ENCODE data around the gene RXRA. TPM values are rescaled to one million over a fixed set of nuclear protein-coding genes. Genes with fewer than 3 reads are reported as not detected.

The RXRA gene
- total RNA-seq, 1 donor from 2014 or later = 22.8 TPM

DNA sequence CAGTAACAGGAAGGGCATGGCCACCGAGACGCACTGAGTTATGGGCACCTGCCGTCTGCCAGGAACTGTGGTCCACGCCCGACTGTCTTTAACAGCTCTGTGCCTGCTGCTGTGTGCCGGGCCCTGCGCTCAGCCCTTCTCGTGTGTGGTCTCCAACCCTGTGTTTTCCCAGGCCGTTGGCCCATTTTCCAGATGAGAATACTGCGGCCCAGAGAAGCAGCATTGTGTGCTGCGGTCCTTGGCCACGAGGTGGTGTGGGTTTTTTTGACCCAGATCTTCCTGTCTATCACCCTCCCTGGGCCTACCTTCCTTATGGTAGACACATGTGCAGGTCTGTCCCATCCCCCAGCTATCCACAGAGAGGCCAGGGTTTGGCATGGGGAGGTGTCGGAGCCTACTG is 47.0 kb downstream of the RXRA start:
- DNase-seq (ENCODE audit: low spot score) = no peak
- no peaks in the 10 kb centered on the region for H3K9me3 Mint-ChIP-seq
- H3K27ac Mint-ChIP-seq = no peak overlapping the region
- no peak overlapping the region for H3K4me3 Mint-ChIP-seq (ENCODE audit: low read depth)
- H3K36me3 Mint-ChIP-seq (ENCODE audit: low read depth) = no peaks in the 10 kb centered on the region
- no peaks in the 10 kb centered on the region for H3K4me1 Mint-ChIP-seq (ENCODE audit: low read depth)
- intact Hi-C loops (cut with micrococcal nuclease) = no loop called here
- H3K27me3 Mint-ChIP-seq (ENCODE audit: low read depth) = no peaks in the 10 kb centered on the region

DNA sequence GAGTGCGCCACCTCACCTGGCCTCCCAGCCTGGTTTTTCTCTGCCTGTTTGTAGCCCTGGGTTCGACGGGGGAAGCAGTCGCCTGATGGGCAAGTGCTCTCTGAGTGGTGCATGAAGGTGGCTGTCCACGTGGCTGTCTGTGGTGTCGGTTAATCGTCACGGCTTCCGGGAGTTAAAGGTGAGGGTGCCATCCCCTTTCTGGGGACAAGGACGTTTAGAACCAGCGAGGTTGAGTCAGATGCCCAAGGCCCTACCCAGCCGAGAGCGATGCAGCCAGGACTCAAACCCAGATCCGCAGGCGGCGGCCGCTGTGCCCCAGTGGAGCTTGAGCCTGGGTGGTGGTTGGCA is 47.7 kb downstream of the RXRA start:
- Mint-ChIP-seq H3K27ac (no peak overlapping the region), H3K27me3 (ENCODE audit: low read depth) (no peaks in the 10 kb centered on the region), H3K36me3 (ENCODE audit: low read depth) (no peaks in the 10 kb centered on the region), H3K4me1 (ENCODE audit: low read depth) (no peaks in the 10 kb centered on the region), H3K9me3 (no peaks in the 10 kb centered on the region), H3K4me3 (ENCODE audit: low read depth) (no peak overlapping the region)
- no peak for DNase-seq (ENCODE audit: low spot score)
- intact Hi-C loops (cut with micrococcal nuclease) = no loop called here

DNA sequence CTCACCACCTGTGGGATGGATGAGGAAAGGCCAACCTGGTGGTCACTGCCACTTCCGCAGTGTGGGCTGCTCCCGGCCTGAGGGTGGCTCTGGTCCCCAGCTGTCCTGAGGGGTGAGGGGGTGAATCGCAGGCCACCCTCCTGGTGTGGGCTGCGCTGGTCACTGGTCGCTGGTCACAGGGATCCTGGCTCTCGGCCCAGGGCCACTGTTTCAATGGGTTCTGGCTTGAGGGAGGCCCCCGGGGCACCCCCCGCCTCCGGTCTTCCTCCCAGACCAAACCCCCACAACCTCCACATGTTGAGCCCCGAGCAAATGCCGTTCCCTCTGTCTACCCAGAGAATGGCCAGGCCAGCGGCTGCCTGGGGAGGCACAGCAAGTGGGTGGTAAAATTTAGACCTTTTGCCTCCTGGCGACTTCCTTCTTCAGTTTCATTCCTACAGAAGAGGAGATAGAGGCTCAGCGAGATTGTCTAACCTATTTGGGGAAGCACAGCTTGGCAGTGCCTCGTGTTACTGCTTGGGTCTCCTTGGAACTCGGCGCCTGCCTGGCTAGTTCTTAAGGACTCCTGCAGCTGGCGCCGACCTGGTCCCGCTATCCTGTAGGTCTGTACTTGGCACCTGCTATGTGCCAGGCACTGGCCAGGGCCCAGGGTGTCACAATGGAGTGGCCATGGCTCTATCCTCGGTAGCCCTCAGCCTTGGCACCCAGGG is 48.2 kb downstream of the RXRA start:
- H3K36me3 Mint-ChIP-seq (ENCODE audit: low read depth) = no peaks in the 10 kb centered on the region
- H3K4me3 Mint-ChIP-seq (ENCODE audit: low read depth) = no peak overlapping the region
- intact Hi-C loops (cut with micrococcal nuclease) = no loop called here
- DNase-seq (ENCODE audit: low spot score) = no peak
- H3K27ac Mint-ChIP-seq = no peak overlapping the region
- H3K27me3 Mint-ChIP-seq (ENCODE audit: low read depth) = no peaks in the 10 kb centered on the region
- no peaks in the 10 kb centered on the region for H3K4me1 Mint-ChIP-seq (ENCODE audit: low read depth)
- H3K9me3 Mint-ChIP-seq = no peaks in the 10 kb centered on the region

DNA sequence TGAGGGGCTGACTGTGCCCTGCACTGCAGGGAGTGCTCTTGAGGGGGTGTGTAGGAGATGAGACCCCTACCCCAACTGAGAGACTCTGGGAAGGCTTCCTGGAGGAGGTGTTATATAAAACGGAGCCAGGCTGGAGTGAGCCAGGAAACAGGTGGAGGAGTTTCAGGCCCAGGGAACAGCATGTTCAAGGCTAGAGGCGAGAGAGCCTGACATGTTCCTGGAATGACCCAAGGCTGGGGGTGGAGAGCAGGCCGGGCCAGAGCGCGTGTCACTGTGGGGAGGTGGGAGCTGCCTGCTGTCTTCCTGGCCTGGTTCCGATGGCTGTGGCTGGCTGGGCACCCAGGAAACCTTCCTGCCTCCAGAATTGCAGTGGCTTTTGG is 48.7 kb downstream of the RXRA start:
- H3K27ac Mint-ChIP-seq = no peak overlapping the region
- H3K36me3 Mint-ChIP-seq (ENCODE audit: low read depth) = no peaks in the 10 kb centered on the region
- no peaks in the 10 kb centered on the region for H3K27me3 Mint-ChIP-seq (ENCODE audit: low read depth)
- no peaks in the 10 kb centered on the region for H3K9me3 Mint-ChIP-seq
- DNase-seq (ENCODE audit: low spot score) = no peak
- intact Hi-C loops (cut with micrococcal nuclease) = no loop called here
- H3K4me1 Mint-ChIP-seq (ENCODE audit: low read depth) = no peaks in the 10 kb centered on the region
- no peak overlapping the region for H3K4me3 Mint-ChIP-seq (ENCODE audit: low read depth)

DNA sequence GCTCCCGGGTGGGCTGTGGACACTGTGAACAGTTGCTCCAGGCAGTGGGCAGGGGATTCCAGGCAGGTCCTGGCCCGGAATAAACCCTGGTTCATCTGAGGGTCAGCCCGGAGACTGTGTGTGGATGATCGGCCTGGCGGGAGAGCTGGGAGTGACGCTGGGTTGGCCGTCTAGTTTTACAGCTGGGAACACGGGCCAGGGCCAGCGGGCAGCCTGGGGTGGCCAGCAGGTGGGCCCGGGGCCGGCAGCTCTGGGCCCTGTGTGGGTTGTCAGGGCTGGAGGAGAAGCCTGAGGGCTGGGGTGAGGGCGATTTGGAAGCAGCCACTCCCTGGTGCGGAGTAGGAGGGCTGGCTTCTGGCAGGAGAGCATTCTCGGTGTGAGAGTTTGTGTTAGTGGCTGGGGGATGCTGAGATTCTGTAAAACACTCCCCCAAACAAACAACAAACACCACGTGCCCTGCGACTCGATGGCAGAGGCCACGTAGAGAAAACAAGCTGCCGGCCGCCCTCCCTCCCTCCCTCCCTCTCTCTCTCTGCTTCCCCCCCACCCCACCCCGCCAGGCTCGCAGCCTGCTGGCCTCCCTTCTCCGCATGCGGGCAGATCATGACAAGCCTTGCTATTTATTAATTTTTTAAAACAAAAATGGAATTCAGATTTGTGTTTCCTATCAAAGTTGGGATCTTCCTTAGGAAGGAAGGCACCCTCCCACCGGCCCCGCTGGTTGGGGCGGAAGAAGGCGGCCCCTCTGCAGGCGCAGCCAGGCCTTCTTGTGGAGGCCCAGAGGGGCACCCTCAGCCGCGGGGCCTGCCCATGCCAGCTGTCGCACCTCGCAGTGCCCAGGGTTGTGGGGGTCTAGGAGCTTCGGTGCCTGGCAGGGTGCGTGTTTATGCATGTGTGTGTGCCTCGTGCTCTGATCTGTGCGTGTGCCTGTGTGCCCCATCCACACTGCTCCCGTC is 49.5 kb downstream of the RXRA start:
- Mint-ChIP-seq H3K27ac (no peak overlapping the region), H3K4me1 (ENCODE audit: low read depth) (no peaks in the 10 kb centered on the region), H3K36me3 (ENCODE audit: low read depth) (no peaks in the 10 kb centered on the region), H3K9me3 (no peaks in the 10 kb centered on the region), H3K27me3 (ENCODE audit: low read depth) (no peaks in the 10 kb centered on the region), H3K4me3 (ENCODE audit: low read depth) (no peak overlapping the region)
- intact Hi-C loops (cut with micrococcal nuclease) = no loop called here
- DNase-seq (ENCODE audit: low spot score) = no peak

DNA sequence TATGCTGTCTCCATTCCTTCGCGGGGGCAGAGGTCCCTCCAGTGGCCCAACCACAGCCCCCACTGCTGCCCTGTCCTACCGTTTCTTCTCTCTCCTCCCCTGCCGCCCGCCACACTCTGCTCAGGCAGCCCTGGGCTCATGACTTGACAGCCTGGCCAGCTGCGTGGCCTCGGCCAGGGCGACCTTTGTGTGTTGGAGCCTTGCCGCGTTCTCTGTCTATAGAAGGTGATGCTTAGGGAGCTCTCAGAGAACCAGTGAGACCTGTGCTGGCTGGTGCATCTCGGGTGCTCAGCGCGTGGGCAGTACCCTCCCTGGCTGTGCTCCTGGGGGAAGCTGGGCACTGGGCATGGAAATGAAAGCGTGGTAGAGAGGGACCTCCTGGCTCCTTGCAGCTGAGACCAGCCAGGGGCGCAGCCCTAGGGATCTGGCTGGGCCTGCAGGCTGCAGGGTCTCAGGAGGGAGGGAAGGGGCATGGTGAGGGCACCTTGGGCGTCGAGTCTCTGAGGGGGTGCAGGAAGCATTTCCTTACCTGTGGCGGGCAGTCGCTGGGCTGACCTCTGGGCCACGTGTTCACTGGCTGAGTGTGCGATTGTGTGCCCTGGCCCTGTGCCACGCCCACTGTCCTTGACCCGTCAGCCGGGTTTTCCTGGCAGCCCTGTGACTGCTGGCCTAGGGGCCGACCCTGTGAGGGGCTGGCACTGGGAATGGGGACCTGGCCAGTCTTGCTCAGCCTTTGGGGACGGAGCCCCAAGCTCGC is 50.3 kb downstream of the RXRA start:
- intact Hi-C loops (cut with micrococcal nuclease) = no loop called here
- Mint-ChIP-seq H3K27me3 (ENCODE audit: low read depth) (no peaks in the 10 kb centered on the region), H3K4me3 (ENCODE audit: low read depth) (no peak overlapping the region), H3K36me3 (ENCODE audit: low read depth) (no peaks in the 10 kb centered on the region), H3K9me3 (no peaks in the 10 kb centered on the region), H3K4me1 (ENCODE audit: low read depth) (no peaks in the 10 kb centered on the region), H3K27ac (no peak overlapping the region)
- no peak for DNase-seq (ENCODE audit: low spot score)

DNA sequence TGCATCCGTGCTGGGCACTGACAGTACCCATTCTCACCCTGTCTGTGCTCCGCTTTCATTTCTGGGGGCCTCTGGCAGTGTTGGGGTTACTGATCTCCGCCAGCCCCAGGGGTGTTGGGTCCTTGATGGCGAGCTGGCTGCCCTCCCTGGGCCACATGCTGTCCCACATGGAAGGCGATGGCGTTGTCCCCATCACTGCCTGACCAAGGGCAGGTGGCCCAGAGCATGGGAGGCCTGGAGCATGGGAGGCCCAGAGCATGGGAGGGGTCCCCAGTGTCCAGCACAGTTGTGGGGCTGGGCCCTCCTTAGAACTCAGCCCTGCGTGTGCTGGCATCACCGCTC is 50.9 kb downstream of the RXRA start:
- no peaks in the 10 kb centered on the region for H3K27me3 Mint-ChIP-seq (ENCODE audit: low read depth)
- intact Hi-C loops (cut with micrococcal nuclease) = no loop called here
- H3K4me1 Mint-ChIP-seq (ENCODE audit: low read depth) = peaks cover 5% of the 10 kb centered on the region
- no peaks in the 10 kb centered on the region for H3K36me3 Mint-ChIP-seq (ENCODE audit: low read depth)
- H3K9me3 Mint-ChIP-seq = no peaks in the 10 kb centered on the region
- H3K4me3 Mint-ChIP-seq (ENCODE audit: low read depth) = no peak overlapping the region
- H3K27ac Mint-ChIP-seq = no peak overlapping the region
- no peak for DNase-seq (ENCODE audit: low spot score)

DNA sequence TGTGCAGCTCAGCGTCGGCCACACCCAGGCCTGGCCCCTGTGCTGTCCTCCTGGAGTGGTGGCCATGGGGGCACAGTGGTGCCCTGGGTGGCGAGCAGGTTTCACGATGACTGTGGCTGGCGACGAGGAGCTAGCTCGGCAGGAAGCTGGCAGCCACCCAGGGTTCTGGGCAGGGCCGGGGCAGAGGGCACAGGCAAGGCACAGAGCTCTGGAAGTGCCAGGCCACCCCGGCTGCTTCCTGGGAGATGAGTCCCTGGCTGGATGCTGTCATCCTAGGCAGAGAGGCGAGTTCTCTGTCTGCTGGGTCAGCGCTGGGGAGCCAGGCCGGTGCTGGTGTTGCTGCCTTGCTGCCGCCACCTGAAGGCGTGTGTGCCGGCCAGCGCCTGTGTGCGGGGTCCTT is 51.7 kb downstream of the RXRA start:
- Mint-ChIP-seq H3K9me3 (no peaks in the 10 kb centered on the region), H3K4me1 (ENCODE audit: low read depth) (peaks cover 9% of the 10 kb centered on the region), H3K27ac (no peak overlapping the region), H3K4me3 (ENCODE audit: low read depth) (no peak overlapping the region), H3K27me3 (ENCODE audit: low read depth) (no peaks in the 10 kb centered on the region), H3K36me3 (ENCODE audit: low read depth) (no peaks in the 10 kb centered on the region)
- intact Hi-C loops (cut with micrococcal nuclease) = no loop called here
- DNase-seq (ENCODE audit: low spot score) = no peak

DNA sequence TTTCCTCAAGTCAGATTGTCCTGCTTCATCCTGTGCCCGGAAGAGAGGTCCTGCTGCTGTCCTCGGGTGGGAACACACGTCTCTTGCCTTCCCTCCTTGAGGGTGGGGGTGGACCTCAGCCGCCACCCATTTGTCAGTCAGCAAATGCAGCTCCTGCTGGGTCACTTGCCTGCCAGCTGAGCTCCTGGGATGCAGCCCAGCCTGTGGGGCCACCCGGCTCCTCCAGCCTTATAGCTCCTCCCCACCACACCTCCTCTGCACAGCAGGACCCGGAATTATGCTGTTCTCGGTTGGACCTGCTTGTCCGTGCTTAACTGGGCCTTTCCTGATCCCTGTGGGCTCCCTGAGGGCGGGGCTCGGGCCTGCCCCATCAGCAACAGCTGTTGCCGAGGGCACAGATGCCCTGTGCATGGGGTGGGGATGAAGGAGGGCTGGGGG is 52.7 kb downstream of the RXRA start:
- DNase-seq (ENCODE audit: low spot score) = no peak
- no peaks in the 10 kb centered on the region for H3K36me3 Mint-ChIP-seq (ENCODE audit: low read depth)
- H3K27me3 Mint-ChIP-seq (ENCODE audit: low read depth) = no peaks in the 10 kb centered on the region
- intact Hi-C loops (cut with micrococcal nuclease) = no loop called here
- H3K4me3 Mint-ChIP-seq (ENCODE audit: low read depth) = no peak overlapping the region
- H3K4me1 Mint-ChIP-seq (ENCODE audit: low read depth) = peaks cover 9% of the 10 kb centered on the region
- H3K27ac Mint-ChIP-seq = no peak overlapping the region
- no peaks in the 10 kb centered on the region for H3K9me3 Mint-ChIP-seq

DNA sequence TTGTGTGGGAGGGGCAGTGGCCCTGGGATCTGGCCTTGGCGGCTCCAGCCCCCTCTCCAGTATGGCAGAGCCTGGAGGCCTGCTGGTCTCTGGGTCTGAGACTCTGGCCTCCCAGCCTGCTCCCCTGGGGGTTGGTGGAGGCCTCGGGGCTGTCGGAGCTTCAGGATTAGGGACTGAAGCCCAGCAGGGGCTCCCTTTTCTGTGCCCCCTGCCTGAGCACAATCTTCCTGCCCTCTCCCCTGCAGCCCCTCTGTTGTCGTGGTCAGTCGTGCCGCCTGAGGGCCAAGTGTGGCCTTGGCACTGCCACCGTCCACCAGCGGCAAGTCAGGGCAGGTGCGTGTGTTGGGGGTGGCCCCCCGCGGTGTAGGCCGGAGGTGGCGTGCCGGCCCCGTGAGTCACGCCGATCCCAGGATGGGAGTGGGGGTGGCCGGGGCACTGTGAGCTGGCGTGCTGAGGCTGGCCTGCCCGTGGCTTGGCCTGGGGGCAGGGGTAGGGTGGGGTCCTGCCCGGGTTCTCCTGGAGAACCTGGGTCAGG is 53.6 kb downstream of the RXRA start:
- H3K36me3 Mint-ChIP-seq (ENCODE audit: low read depth) = no peaks in the 10 kb centered on the region
- no peaks in the 10 kb centered on the region for H3K27me3 Mint-ChIP-seq (ENCODE audit: low read depth)
- H3K27ac Mint-ChIP-seq = no peak overlapping the region
- no peaks in the 10 kb centered on the region for H3K9me3 Mint-ChIP-seq
- H3K4me3 Mint-ChIP-seq (ENCODE audit: low read depth) = no peak overlapping the region
- H3K4me1 Mint-ChIP-seq (ENCODE audit: low read depth) = peaks cover 9% of the 10 kb centered on the region
- no peak for DNase-seq (ENCODE audit: low spot score)
- intact Hi-C loops (cut with micrococcal nuclease) = no loop called here

DNA sequence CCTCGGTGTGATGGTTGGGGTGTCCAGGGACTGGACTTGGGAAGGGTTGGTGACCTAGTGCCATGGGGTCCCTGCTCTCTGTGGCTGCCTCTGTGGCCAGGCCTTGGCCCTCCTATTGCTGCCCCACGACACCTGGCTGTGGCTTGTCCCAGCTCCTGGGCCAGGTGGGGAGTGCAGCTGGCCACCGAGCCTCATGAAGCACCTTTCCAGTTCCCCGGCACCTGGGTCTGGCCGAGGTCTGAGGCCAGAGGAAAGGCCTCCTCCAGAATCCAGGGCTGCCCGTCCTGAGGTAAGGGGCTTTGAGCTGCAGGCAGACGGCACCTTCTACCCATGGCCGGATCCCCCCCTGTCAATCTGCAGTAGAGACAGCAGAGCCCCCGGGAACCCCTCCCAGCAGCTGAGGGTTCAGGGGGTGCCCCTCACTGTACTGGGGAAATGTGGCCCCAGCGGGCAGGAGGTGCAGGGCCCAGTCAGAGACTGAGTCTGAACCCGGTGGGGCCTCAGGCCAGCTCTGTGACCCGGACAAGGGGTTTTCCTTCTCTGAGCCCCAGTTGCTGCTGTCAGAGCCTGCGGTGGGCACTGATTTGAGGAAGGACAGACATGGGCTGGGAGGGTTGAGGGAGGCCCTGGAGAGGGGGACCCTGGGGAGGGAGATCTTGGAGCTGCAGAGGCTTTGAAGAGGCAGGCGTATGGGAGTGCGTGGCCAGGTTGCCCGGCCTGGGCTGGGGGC is 54.5 kb downstream of the RXRA start:
- no peaks in the 10 kb centered on the region for H3K9me3 Mint-ChIP-seq
- DNase-seq (ENCODE audit: low spot score) = no peak
- H3K36me3 Mint-ChIP-seq (ENCODE audit: low read depth) = no peaks in the 10 kb centered on the region
- H3K4me1 Mint-ChIP-seq (ENCODE audit: low read depth) = peaks cover 9% of the 10 kb centered on the region
- intact Hi-C loops (cut with micrococcal nuclease) = no loop called here
- no peak overlapping the region for H3K27ac Mint-ChIP-seq
- H3K4me3 Mint-ChIP-seq (ENCODE audit: low read depth) = no peak overlapping the region
- H3K27me3 Mint-ChIP-seq (ENCODE audit: low read depth) = no peaks in the 10 kb centered on the region

DNA sequence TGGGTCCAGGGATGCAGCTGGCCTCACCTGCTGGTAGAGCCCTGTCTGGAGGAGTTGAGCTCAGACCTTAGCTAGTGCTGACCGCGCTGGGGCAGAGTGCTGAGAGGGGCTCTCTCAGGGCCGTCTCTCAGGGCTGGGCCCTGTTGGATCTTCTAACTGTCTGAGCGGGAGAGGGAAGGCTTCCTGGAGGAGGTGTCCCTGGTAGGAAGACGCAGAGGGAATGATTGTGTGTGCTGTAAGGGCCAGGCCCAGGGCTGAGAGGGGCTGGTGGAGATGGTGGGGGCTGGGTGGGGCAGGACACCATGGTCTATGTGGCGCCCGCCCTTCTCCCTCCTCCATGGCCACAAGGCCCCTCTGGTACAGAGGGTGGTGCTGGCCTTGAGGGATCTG is 55.0 kb downstream of the RXRA start:
- Mint-ChIP-seq H3K27ac (no peak overlapping the region), H3K27me3 (ENCODE audit: low read depth) (no peaks in the 10 kb centered on the region), H3K36me3 (ENCODE audit: low read depth) (no peaks in the 10 kb centered on the region), H3K4me3 (ENCODE audit: low read depth) (no peak overlapping the region), H3K9me3 (no peaks in the 10 kb centered on the region), H3K4me1 (ENCODE audit: low read depth) (peaks cover 9% of the 10 kb centered on the region)
- intact Hi-C loops (cut with micrococcal nuclease) = no loop called here
- DNase-seq (ENCODE audit: low spot score) = no peak
